SK-N-SH treated with all-trans-retinoic acid at 6 μM for 48 hours (cell line): ENCODE measurements around the gene AGBL1.

Experiments used
- ARNTL ChIP-seq: fragments of 450-650 bp; formaldehyde crosslinking; IDR thresholded peaks from 2 replicates; pipeline ENCODE4 v1.5.0; 2020; ENCODE audit warnings: low read depth, mild to moderate bottlenecking, moderate library complexity, borderline replicate concordance
- BACH2 ChIP-seq: fragments of 250-450 bp; sonication (Bioruptor Pico); IDR thresholded peaks from 2 replicates; pipeline ENCODE4 v1.9.0; 2021; ENCODE audit warnings: mild to moderate bottlenecking, borderline replicate concordance
- CSDC2 ChIP-seq: fragments of 250-450 bp; sonication (Bioruptor Pico); IDR thresholded peaks from 2 replicates; pipeline ENCODE4 v1.5.0; 2020; ENCODE audit warnings: mild to moderate bottlenecking, moderate library complexity
- GLIS3 ChIP-seq: fragments of 250-450 bp; sonication (Bioruptor Pico); IDR thresholded peaks from 2 replicates; pipeline ENCODE4 v1.5.0; 2020; ENCODE audit warnings: mild to moderate bottlenecking, moderate library complexity
- RARB ChIP-seq: fragments of 250-450 bp; sonication (Bioruptor Pico); IDR thresholded peaks from 2 replicates; pipeline ENCODE4 v1.8.0; 2021; ENCODE audit warnings: mild to moderate bottlenecking, moderate library complexity
- TCF4 ChIP-seq: fragments of 250-450 bp; sonication (Bioruptor Pico); IDR thresholded peaks from 2 replicates; pipeline ENCODE4 v1.8.0; 2021; ENCODE audit warnings: mild to moderate bottlenecking, moderate library complexity, borderline replicate concordance
- TOX ChIP-seq: fragments of 250-450 bp; sonication (Bioruptor Pico); IDR thresholded peaks from 2 replicates; pipeline ENCODE4 v1.8.0; 2021; ENCODE audit warnings: mild to moderate bottlenecking, moderate library complexity, borderline replicate concordance
- ZFP30 ChIP-seq: fragments of 450-650 bp; formaldehyde crosslinking; IDR thresholded peaks from 2 replicates; pipeline ENCODE4 v1.5.0; 2022; ENCODE audit warnings: mild to moderate bottlenecking, moderate library complexity
- ZNF8 ChIP-seq: fragments of 450-650 bp; formaldehyde crosslinking; IDR thresholded peaks from 2 replicates; pipeline ENCODE4 v1.5.0; 2020; ENCODE audit warnings: mild to moderate bottlenecking, moderate library complexity
- TF ChIP-seq, protein P1 (sequence below): fragments of 250-450 bp; sonication (Bioruptor Pico); IDR thresholded peaks from 2 replicates; pipeline ENCODE4 v1.8.0; 2020; ENCODE audit warnings: mild to moderate bottlenecking, moderate library complexity, borderline replicate concordance
- TF ChIP-seq, protein P2 (sequence below): fragments of 250-450 bp; sonication (Bioruptor Pico); IDR thresholded peaks from 2 replicates; pipeline ENCODE4 v1.8.0; 2021; ENCODE audit warnings: low read depth, mild to moderate bottlenecking, moderate library complexity, borderline replicate concordance
- TF ChIP-seq, protein P3 (sequence below): fragments of 250-450 bp; sonication (Bioruptor Pico); IDR thresholded peaks from 2 replicates; pipeline ENCODE4 v1.5.1; 2021; ENCODE audit warnings: mild to moderate bottlenecking, moderate library complexity

DNA sequence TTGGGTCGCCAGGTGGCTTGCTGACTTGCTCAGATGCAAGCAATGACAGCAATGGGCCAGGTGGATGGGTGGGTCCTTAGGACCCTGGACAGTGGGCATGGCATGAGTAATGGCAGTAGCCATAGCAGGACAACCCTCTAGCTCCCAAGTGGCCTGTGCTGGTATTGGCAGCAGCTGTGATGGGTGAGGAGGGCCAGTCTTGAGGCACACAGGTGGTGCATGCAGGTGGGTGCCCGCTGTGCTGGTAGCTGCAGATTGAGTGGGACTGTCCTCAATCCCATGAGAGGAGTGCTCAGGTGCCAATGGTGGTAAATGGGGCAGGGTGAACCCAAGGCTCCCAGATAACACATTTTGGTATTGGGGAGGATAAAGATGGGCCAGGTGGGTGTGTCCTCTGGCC lies 24.2 kb downstream of the AGBL1 start:
- TF ChIP-seq, protein P1, sequence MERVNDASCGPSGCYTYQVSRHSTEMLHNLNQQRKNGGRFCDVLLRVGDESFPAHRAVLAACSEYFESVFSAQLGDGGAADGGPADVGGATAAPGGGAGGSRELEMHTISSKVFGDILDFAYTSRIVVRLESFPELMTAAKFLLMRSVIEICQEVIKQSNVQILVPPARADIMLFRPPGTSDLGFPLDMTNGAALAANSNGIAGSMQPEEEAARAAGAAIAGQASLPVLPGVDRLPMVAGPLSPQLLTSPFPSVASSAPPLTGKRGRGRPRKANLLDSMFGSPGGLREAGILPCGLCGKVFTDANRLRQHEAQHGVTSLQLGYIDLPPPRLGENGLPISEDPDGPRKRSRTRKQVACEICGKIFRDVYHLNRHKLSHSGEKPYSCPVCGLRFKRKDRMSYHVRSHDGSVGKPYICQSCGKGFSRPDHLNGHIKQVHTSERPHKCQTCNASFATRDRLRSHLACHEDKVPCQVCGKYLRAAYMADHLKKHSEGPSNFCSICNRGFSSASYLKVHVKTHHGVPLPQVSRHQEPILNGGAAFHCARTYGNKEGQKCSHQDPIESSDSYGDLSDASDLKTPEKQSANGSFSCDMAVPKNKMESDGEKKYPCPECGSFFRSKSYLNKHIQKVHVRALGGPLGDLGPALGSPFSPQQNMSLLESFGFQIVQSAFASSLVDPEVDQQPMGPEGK (CRISPR knock-in tag): no peak
- TF ChIP-seq ARNTL (CRISPR knock-in tag) (no peak), RARB (no peak), CSDC2 (CRISPR knock-in tag) (no peak), TCF4 (CRISPR knock-in tag) (no peak), GLIS3 (CRISPR knock-in tag) (no peak), ZFP30 (no peak), TOX (CRISPR knock-in tag) (no peak), BACH2 (CRISPR knock-in tag) (no peak), ZNF8 (CRISPR knock-in tag) (no peak)
- TF ChIP-seq, protein P2, sequence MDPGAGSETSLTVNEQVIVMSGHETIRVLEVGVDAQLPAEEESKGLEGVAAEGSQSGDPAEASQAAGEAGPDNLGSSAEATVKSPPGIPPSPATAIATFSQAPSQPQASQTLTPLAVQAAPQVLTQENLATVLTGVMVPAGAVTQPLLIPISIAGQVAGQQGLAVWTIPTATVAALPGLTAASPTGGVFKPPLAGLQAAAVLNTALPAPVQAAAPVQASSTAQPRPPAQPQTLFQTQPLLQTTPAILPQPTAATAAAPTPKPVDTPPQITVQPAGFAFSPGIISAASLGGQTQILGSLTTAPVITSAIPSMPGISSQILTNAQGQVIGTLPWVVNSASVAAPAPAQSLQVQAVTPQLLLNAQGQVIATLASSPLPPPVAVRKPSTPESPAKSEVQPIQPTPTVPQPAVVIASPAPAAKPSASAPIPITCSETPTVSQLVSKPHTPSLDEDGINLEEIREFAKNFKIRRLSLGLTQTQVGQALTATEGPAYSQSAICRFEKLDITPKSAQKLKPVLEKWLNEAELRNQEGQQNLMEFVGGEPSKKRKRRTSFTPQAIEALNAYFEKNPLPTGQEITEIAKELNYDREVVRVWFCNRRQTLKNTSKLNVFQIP: no peak
- TF ChIP-seq, protein P3, sequence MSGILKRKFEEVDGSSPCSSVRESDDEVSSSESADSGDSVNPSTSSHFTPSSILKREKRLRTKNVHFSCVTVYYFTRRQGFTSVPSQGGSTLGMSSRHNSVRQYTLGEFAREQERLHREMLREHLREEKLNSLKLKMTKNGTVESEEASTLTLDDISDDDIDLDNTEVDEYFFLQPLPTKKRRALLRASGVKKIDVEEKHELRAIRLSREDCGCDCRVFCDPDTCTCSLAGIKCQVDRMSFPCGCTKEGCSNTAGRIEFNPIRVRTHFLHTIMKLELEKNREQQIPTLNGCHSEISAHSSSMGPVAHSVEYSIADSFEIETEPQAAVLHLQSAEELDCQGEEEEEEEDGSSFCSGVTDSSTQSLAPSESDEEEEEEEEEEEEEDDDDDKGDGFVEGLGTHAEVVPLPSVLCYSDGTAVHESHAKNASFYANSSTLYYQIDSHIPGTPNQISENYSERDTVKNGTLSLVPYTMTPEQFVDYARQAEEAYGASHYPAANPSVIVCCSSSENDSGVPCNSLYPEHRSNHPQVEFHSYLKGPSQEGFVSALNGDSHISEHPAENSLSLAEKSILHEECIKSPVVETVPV (CRISPR knock-in tag): no peak
